ENCODE measurements around the gene LAMB3.

DNA sequence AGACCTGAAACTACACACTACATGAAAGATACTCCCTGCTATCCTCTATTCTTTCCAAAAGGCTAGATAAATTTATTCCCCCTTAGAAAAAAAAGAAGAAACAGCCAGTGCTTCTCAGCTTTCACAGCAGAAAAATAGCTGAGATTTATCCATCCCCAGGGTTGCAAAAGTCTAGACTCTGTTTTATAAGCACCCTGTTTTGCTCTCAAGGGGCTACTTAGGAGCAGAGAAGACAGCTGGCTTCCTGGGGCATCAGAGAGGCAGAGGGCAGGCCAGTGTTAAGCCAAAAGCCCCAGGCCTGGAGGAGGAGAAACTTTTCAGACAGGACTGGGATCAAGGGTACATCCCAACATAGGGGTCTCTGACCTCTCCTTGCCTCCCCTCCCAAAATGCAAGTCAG lies 3.9 kb downstream of the LAMB3 start:
- TF ChIP-seq POLR2AphosphoS5 (IDR thresholded peaks at IDR 0.05; ENCODE audit: low read depth, low read length): no peak
- no peak for TF ChIP-seq TAF1 (IDR thresholded peaks at IDR 0.05; ENCODE audit: low read depth, low read length)
- no peak for TF ChIP-seq POLR2A (IDR thresholded peaks at IDR 0.05; ENCODE audit: low read depth, low read length)
